ENCODE results near the gene SUMF2. TPM values are rescaled to one million over a fixed set of nuclear protein-coding genes. Genes with fewer than 3 reads are reported as not detected.
"Not testable (repeated sequence)": the region's sequence is repeated elsewhere in the genome, so short reads cannot be mapped to it uniquely, and the experiment has no call there.

Gene SUMF2
- total RNA-seq, 1 experiment from 2014 or later = 173 TPM

DNA sequence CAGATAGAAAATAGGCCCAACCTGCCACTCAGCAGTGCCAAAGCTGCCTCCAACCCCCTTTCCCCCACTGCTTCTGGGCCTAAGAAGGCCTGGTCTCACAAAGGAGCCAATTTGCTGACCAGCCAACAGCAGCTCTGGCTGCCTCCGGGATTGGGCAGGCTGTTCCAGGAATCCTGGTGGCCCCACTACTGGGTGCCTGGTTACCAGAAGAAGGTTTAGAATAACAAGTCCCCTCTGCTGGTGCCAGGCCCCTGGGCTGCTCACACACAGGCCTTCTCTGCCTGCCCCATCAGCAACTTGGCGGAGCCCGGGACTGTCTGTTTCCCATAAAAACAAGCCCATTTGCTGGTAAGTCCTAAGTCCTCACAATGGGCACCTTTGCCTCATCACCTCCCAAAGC lies 27.5 kb downstream of the SUMF2 start:
- Histone ChIP-seq H3K27ac (ENCODE audit: low read depth, low read length) (no peak overlapping the region), H4K20me1 (ENCODE audit: insufficient read depth) (no peaks in the 10 kb centered on the region), H3K9me2 (ENCODE audit: insufficient read depth) (no peaks in the 10 kb centered on the region), H3K4me2 (ENCODE audit: low read length) (no peak overlapping the region), H3K27me3 (ENCODE audit: insufficient read depth, low read length) (no peaks in the 10 kb centered on the region), H3K9ac (ENCODE audit: low read length) (no peak overlapping the region), H3K79me2 (ENCODE audit: insufficient read depth, low read length) (no peaks in the 10 kb centered on the region), H2AFZ (ENCODE audit: low read depth, low read length, poor library complexity, severe bottlenecking) (no peak overlapping the region), H3K36me3 (ENCODE audit: control insufficient read depth in 1 of 2, insufficient read depth in 2 of 2, low read length in 2 of 2) (no peaks in the 10 kb centered on the region), H3K4me1 (ENCODE audit: control insufficient read depth in 1 of 2, insufficient read depth in 2 of 2, low read length in 2 of 2) (peaks cover 4 to 8% of the 10 kb centered on the region in 2 experiments; a peak in 3 of 4 replicates), H3K4me3 (replicated peaks in 1 of 2; ENCODE audit: low read depth in 1 of 2, low read length in 2 of 2) (no peak overlapping the region), H3K9me3 (ENCODE audit: control insufficient read depth in 1 of 2, insufficient read depth in 1 of 2, low read depth in 1 of 2, low read length in 2 of 2) (no peaks in the 10 kb centered on the region)
- no TSS peak for BruUV-seq (replicated peaks)
- CTCF ChIA-PET = interaction anchor here (1.0 to 3.6 kb wide), 3 partner anchors 17 to 451 kb away, joined by 4 to 21 read pairs (median 8); no protein-coding TSS in a partner anchor
- intact Hi-C loops (cut with micrococcal nuclease) = loop anchor here (5.0 kb wide), 1 partner anchor 89 kb away; no protein-coding TSS in a partner anchor
- DNase-seq (ENCODE audit: low read depth, low spot score) (no peak), ATAC-seq (no peak)
- TF ChIP-seq YY1 (IDR thresholded peaks at IDR 0.05; ENCODE audit: extremely low read depth, insufficient replicate concordance, low read depth, low read length) (no peak), REST (IDR thresholded peaks at IDR 0.05; ENCODE audit: low read depth) (no peak), POLR2AphosphoS5 (IDR thresholded peaks at IDR 0.05; ENCODE audit: low read depth, low read length) (peak; percentile 9; the same call in 1 of the 2 replicates), EZH2 (IDR thresholded peaks at IDR 0.05) (no peak), EZH2phosphoT487 (IDR thresholded peaks at IDR 0.05; ENCODE audit: borderline replicate concordance) (no peak)
- RAD21 ChIA-PET (ENCODE audit: low non-redundant PET in 1 of 2, low total read pairs in 2 of 2, uncharacterized antibody in 2 of 2, unreplicated experiment in 2 of 2) = no interaction called here
- POLR2A ChIA-PET = no interaction called here

GRCh38 chr7:56092388-56092787 lies 28.3 kb downstream of the SUMF2 start:
- H4K20me1 ChIP-seq (ENCODE audit: insufficient read depth); H3K4me3 ChIP-seq (replicated peaks in 1 of 2; ENCODE audit: low read depth in 1 of 2, low read length in 2 of 2); H3K79me2 ChIP-seq (ENCODE audit: insufficient read depth, low read length); RAD21 ChIA-PET (ENCODE audit: low non-redundant PET in 1 of 2, low total read pairs in 2 of 2, uncharacterized antibody in 2 of 2, unreplicated experiment in 2 of 2); H3K9me3 ChIP-seq (ENCODE audit: control insufficient read depth in 1 of 2, insufficient read depth in 1 of 2, low read depth in 1 of 2, low read length in 2 of 2); DNase-seq (ENCODE audit: low read depth, low spot score); H3K27me3 ChIP-seq (ENCODE audit: insufficient read depth, low read length); BruUV-seq (replicated peaks); H2AFZ ChIP-seq (ENCODE audit: low read depth, low read length, poor library complexity, severe bottlenecking); H3K4me1 ChIP-seq (ENCODE audit: control insufficient read depth in 1 of 2, insufficient read depth in 2 of 2, low read length in 2 of 2); H3K27ac ChIP-seq (ENCODE audit: low read depth, low read length); H3K36me3 ChIP-seq (ENCODE audit: control insufficient read depth in 1 of 2, insufficient read depth in 2 of 2, low read length in 2 of 2); ATAC-seq; H3K9me2 ChIP-seq (ENCODE audit: insufficient read depth); H3K9ac ChIP-seq (ENCODE audit: low read length): not testable (repeated sequence)
- CTCF ChIA-PET = interaction anchor here (0.5 to 3.6 kb wide), 7 partner anchors 9 to 649 kb away, joined by 3 to 21 read pairs (median 3); no protein-coding TSS in a partner anchor
- H3K4me2 ChIP-seq (ENCODE audit: low read length) = peak overlapping the region; percentile 42; the same call in 1 of the 2 replicates
- intact Hi-C loops (cut with micrococcal nuclease) = loop anchor here (5.0 kb wide), 1 partner anchor 90 kb away; no protein-coding TSS in a partner anchor
- POLR2A ChIA-PET = interaction anchor here (1.3 kb wide), 2 partner anchors 9 to 41 kb away, joined by 4 to 7 read pairs; partner anchors contain the start of genes CCT6A and PSPH
